Large intestine (tissue), 3 donors: ENCODE results near the gene LTC4S. TPM values are rescaled to one million over a fixed set of nuclear protein-coding genes. Genes with fewer than 3 reads are reported as not detected.
A peak's percentile ranks its signal among the peaks of the same experiment; 100 is the strongest.

Experiments
- DNase-seq, 2 donors: peaks; one replicate each; pipeline versions ENCODE4 v3.0.0 to v3.0.0-alpha.2; 2013
- H3K27ac ChIP-seq: one replicate; pipeline ENCODE4 v1.5.1; 2013; ENCODE audit warnings: low read length
- H3K27me3 ChIP-seq: 2 replicates; pipeline ENCODE4 v1.6.1; 2013; ENCODE audit warnings: low read length; ENCODE audit not compliant: control insufficient read depth, insufficient read depth
- H3K36me3 ChIP-seq: 2 replicates; pipeline ENCODE4 v1.6.1; 2013; ENCODE audit warnings: low read length; ENCODE audit not compliant: control insufficient read depth, insufficient read depth
- H3K4me1 ChIP-seq: one replicate; pipeline ENCODE4 v1.6.1; 2013; ENCODE audit warnings: low read length; ENCODE audit not compliant: control insufficient read depth, insufficient read depth
- H3K4me3 ChIP-seq: one replicate; pipeline ENCODE4 v1.5.1; 2013; ENCODE audit warnings: low read length
- H3K9me3 ChIP-seq: one replicate; pipeline ENCODE4 v1.6.1; 2013; ENCODE audit warnings: mild to moderate bottlenecking, low read depth, low read length, moderate library complexity; ENCODE audit not compliant: control insufficient read depth
- WGBS: methylation state at CpG from one replicate; pipeline ENCODE4 v1.1.5; 2013; ENCODE audit warnings: low lambda C conversion rate; ENCODE audit not compliant: insufficient coverage; 5-methylcytosine and 5-hydroxymethylcytosine counted together
- polyA plus RNA-seq: library from polyadenylated mRNA; unstranded; fragments of 120-200 nt; gene quantifications from one replicate; pipeline ENCODE4 v1.2.1, GENCODE V29; 2013

The LTC4S gene
- polyA plus RNA-seq, 1 donor = 2.9 TPM

- H3K27me3 ChIP-seq = no peaks in the 10 kb centered on the region
- peaks cover 13% of the 10 kb centered on the region for H3K4me1 ChIP-seq
- DNase-seq = no peak
- WGBS = no CpG with 5 or more reads among the region's 27 CpGs
- H3K9me3 ChIP-seq = no peaks in the 10 kb centered on the region
- H3K27ac ChIP-seq = no peak overlapping the region
- H3K4me3 ChIP-seq = no peak overlapping the region
- peaks cover 12% of the 10 kb centered on the region for H3K36me3 ChIP-seq
Observed at GRCh38 chr5:179812135-179812825, 18.5 kb downstream of the LTC4S start.

GRCh38 chr5:179812997-179813607 lies 19.3 kb downstream of the LTC4S start:
- H3K4me3 ChIP-seq = no peak overlapping the region
- no peak overlapping the region for H3K27ac ChIP-seq
- 71% methylated on average over 1 of the region's 5 CpGs for WGBS
- peaks cover 16% of the 10 kb centered on the region for H3K4me1 ChIP-seq
- no peaks in the 10 kb centered on the region for H3K9me3 ChIP-seq
- peaks cover 12% of the 10 kb centered on the region for H3K36me3 ChIP-seq
- H3K27me3 ChIP-seq = no peaks in the 10 kb centered on the region
- no peak for DNase-seq

GRCh38 chr5:179814090-179814489 lies 20.3 kb downstream of the LTC4S start:
- no peak for DNase-seq
- Histone ChIP-seq H3K27me3 (no peaks in the 10 kb centered on the region), H3K9me3 (peaks cover 3% of the 10 kb centered on the region), H3K36me3 (peaks cover 12% of the 10 kb centered on the region), H3K4me3 (no peak overlapping the region), H3K4me1 (peaks cover 21% of the 10 kb centered on the region), H3K27ac (no peak overlapping the region)
- WGBS = no CpG with 5 or more reads among the region's 3 CpGs

- Histone ChIP-seq H3K27ac (no peak overlapping the region), H3K4me3 (no peak overlapping the region), H3K4me1 (peaks cover 36% of the 10 kb centered on the region), H3K27me3 (no peaks in the 10 kb centered on the region), H3K9me3 (peaks cover 5% of the 10 kb centered on the region), H3K36me3 (peaks cover 12% of the 10 kb centered on the region)
- WGBS = 100% methylated on average over 1 of the region's 21 CpGs
- DNase-seq = no peak
Observed at GRCh38 chr5:179815491-179816249, 21.9 kb downstream of the LTC4S start.

- Histone ChIP-seq H3K4me1 (peaks cover 36% of the 10 kb centered on the region), H3K27me3 (no peaks in the 10 kb centered on the region), H3K4me3 (peak overlapping the region; percentile 33), H3K36me3 (peaks cover 12% of the 10 kb centered on the region), H3K27ac (no peak overlapping the region), H3K9me3 (peaks cover 7% of the 10 kb centered on the region)
- WGBS = no CpG with 5 or more reads among the region's 23 CpGs
- no peak for DNase-seq
Observed at GRCh38 chr5:179816401-179816795, 22.6 kb downstream of the LTC4S start.

- no CpG with 5 or more reads among the region's 72 CpGs for WGBS
- Histone ChIP-seq H3K9me3 (peaks cover 8% of the 10 kb centered on the region), H3K4me3 (peak overlapping the region; percentile 33), H3K27ac (no peak overlapping the region), H3K4me1 (peaks cover 37% of the 10 kb centered on the region), H3K27me3 (no peaks in the 10 kb centered on the region), H3K36me3 (peaks cover 12% of the 10 kb centered on the region)
- peak in 1 of 2 donors; percentile 58 for DNase-seq
Observed at GRCh38 chr5:179816796-179817469, 23.1 kb downstream of the LTC4S start.

GRCh38 chr5:179817470-179817840 lies 23.7 kb downstream of the LTC4S start:
- no peak for DNase-seq
- Histone ChIP-seq H3K4me3 (peak overlapping the region; percentile 33), H3K27ac (no peak overlapping the region), H3K27me3 (no peaks in the 10 kb centered on the region), H3K36me3 (peaks cover 9% of the 10 kb centered on the region), H3K4me1 (peaks cover 43% of the 10 kb centered on the region), H3K9me3 (peaks cover 8% of the 10 kb centered on the region)
- no CpG with 5 or more reads among the region's 8 CpGs for WGBS

- no peaks in the 10 kb centered on the region for H3K27me3 ChIP-seq
- no CpG with 5 or more reads among the region's 14 CpGs for WGBS
- peaks cover 8% of the 10 kb centered on the region for H3K9me3 ChIP-seq
- H3K4me1 ChIP-seq = peaks cover 49% of the 10 kb centered on the region
- peak in 1 of 2 donors; percentile 55 for DNase-seq
- peak overlapping the region; percentile 86 for H3K27ac ChIP-seq
- peaks cover 10% of the 10 kb centered on the region for H3K36me3 ChIP-seq
- H3K4me3 ChIP-seq = peak overlapping the region; percentile 43
Observed at GRCh38 chr5:179817890-179818745, 24.3 kb downstream of the LTC4S start.

- peaks cover 8% of the 10 kb centered on the region for H3K9me3 ChIP-seq
- DNase-seq = peak; percentile 98 to 99
- H3K27me3 ChIP-seq = no peaks in the 10 kb centered on the region
- H3K27ac ChIP-seq = peak overlapping the region; percentile 86
- peaks cover 55% of the 10 kb centered on the region for H3K4me1 ChIP-seq
- peaks cover 15% of the 10 kb centered on the region for H3K36me3 ChIP-seq
- no CpG with 5 or more reads among the region's 35 CpGs for WGBS
- H3K4me3 ChIP-seq = peak overlapping the region; percentile 43
Observed at GRCh38 chr5:179818746-179819295, 25.0 kb downstream of the LTC4S start.
